Hypothalamus (tissue), 51 donors: ENCODE data around the gene ENOX1.
"Not testable (repeated sequence)": the region's sequence is repeated elsewhere in the genome, so short reads cannot be mapped to it uniquely, and the experiment has no call there.

Source experiments
- DNase-seq, 51 donors: peaks; one replicate each; lab custom pipeline; 2025; lab: John Stamatoyannopoulos, UW

The ENOX1 gene

DNA sequence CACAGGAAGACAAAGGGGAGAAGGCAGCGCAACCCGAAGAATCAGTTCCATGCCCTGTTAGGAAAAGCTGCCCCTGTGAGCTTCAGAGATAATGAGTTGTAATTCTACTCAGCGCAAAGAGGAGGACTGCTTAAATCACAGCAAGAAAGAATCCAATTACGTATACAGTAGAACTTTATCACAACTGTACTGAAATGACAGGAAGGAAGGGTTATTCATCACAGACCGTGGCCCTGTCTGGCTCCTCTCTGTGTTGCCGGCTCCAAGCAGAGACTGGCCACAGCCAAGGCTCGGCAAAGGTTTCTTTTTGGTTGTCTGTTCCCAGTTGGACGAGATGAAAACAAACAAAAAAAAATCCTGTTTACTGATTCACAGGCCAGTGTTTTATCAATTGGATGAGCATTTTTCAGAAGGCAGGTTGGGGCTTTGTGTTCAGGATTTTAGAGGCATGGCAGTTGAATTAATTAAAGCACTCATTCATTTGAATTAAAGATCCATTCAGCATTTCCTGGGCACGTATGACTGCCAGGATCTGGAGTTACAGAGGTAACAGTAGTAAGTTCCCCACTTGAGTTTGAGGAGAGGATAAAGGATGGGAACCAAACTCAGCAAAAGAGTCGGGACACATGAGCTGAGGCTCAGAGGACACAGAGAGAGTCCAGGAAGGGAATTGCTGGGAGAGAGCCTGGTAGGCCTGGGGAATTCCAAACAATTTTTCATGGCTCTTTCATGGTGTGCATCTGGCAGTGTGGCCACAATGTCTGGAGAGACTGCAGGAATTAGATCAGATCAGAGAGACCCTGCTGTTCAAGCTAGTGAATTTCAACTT lies 422.3 kb downstream of the ENOX1 start:
- DNase-seq = peak in 15 of 51 donors; percentile 8 to 63 (median 29)

DNA sequence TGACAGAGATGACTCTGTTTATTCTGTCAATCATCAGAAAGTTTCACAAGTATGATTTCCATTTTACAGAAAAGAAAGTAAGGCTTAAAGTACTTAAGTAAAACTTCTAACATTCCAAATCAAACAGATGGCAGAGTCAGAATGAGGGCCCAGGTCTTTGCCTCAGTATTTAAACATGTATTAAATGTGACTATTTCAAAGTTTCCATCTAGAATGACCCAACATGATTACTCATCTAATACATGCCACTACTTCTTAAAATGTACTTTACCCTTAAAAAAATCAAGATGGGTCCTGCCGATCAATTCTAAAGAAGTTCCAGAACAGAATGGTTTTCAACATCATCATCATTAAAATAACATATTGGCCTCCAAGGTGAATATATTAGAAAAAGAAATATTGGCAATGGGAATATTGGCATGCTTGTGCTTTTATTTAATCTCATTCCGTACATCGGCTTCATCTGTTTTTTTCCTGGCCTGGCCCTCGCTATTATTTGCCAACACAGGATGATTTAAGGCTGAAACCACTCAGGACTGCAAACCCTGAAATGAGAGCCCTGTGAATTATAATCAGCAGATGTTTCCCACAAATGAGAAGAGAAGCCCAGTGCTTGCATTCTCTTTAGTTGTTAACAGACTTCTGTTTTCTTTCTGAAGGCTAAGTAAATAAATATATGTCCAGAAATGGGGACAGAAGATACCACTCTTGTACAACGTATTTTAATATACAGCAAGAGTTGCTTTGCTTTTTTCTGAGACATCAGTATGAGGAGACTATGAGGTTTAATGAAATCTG lies 423.4 kb downstream of the ENOX1 start:
- no peak for DNase-seq

GRCh38 chr13:43362556-43362955 lies 424.2 kb downstream of the ENOX1 start:
- no peak for DNase-seq

DNA sequence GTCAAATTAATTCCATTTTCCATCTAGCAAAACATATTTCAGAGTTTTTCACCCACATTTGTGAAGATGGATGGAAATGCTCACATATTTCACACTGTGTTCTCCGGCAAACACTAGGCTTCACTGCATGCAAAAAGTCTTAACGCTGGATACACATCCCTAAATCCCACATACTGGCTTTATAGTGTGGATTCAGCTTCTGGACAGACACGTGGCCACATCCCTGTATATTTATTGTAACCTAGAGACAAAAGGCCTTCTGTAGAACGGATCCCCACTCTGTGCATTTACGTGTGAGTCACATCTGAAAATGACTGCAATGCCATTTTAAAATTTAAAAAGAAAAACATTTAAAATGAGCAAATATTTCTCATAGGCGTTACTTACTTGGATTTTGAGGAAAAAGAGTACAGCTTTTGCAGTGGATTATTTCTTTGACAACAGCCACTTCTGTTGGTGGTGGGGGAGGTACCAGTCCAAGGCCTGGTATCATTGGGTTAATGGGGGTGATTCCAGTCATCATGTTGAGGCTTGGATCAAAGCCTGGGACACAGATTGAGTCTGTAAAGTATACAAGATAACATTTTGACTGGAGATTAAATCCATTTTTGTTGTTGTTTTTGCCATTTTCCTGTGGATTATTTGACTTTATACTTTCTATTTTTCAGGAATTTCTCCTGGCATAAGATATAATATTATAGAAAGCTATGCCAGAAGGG lies 425.7 kb downstream of the ENOX1 start:
- peak in 1 of 51 donors; percentile 27 for DNase-seq

DNA sequence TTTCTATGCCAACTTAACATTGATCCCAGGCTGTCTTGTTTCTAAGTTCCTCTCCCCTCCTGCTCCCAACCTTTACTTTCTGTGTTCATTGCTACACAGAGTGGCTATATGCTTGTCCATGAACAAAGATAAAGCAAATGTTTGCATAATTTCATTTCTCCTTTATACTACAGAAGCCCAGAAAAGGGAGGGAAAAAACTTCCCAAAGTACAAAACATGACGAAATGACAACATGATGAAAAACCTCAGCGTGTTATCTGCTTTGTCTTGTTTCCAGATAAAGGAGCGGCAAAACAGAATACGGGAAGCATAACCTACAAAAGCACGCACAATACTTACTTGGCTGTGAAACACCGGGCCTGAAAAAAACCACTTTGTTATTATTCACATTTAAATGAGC lies 426.6 kb downstream of the ENOX1 start:
- no peak for DNase-seq

GRCh38 chr13:43359536-43359935 lies 427.2 kb downstream of the ENOX1 start:
- DNase-seq = no peak

DNA sequence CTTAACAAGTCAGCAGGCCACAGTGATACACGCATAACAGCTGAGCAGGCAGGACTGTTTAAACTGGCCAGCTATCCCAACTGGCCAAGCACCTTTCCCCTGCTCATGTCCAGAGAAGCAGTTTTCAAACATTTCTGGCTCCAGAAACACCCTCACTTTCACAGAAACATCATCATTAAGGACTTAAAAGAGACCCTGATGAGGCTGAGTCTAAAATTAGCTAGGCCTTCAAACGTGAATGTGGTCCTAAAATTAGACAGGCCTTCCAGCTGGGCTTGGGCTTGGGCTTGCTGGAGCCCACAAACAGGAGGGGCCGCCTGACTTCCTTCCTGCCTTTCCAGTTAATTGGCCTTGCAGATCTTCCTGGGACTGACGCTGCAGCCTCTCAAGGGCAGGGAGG lies 429.2 kb downstream of the ENOX1 start:
- DNase-seq = no peak

GRCh38 chr13:43356567-43356966 lies 430.2 kb downstream of the ENOX1 start:
- DNase-seq = no peak

DNA sequence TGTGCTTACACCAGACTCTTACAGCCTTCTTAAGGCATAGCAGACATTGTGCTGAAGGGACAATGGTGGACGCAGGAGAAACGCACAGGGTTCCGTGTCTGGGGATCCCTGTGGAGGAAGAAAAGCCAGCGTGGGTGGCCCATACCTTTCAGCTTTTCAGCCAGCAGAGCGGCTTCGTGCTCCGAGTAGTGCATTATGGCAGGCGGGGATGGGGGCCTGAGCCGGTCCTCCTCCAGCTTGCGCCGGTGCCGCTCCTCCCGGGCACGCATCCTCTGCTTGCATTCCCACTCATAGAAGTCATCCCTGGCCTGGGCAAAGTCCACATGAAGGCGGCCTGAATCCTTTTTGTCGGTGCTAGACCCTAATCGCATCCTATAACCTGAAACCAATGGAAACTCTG lies 431.0 kb downstream of the ENOX1 start:
- DNase-seq = no peak

DNA sequence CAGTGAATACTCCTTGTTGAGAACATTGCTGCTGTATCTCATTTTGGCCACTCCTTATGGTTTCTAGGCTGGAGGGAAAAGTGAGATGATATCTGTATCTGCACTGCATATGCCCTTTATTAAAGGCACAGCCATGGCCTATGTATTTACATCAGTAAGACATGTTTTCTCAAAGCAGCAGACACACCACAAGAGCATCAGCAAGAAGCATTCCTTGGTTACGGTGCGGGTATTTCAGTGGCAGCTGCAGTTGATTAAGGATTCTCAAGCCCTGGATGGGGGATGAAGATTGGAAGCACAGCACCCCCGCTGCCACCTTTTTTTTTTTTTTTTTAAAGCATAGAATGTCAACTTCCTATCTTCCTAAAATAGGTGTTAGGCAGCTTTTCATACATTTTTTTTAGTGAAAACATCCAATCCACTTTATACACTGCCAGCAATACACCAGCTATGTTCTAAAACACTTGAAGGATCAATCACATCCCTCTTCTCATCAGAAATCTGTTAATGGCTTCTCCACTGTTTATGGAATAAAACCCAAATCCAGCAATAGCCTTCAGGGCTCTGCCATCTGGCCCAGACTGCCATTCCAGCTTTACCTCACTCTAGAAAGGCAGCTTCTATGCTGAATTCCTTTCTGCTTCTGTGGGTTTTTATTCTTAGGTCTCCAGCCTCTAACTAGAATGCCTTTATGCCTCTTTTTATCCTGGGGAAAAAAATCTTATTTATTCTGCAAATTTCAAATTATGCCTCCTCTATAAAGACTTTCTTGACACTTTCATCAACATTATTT lies 432.4 kb downstream of the ENOX1 start:
- no peak for DNase-seq

DNA sequence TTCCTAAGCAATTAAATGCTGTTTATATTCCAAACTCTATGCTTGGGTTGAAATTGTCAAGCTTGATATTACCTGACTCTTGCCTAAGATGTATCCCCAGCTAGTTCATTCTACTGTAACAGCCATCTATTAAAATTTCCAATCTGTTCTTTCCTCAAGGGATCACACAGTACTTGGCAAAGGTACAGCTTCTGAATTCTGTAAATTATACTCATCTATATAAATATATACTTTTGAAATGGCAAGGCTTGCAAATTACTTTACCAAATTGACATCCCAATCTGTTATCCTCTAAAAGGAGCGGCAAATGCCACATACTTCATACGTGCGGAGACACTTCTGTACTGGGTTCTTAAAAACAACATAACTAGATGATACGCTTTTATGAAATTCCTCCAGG lies 433.1 kb downstream of the ENOX1 start:
- no peak for DNase-seq

GRCh38 chr13:43351612-43352011 lies 435.2 kb downstream of the ENOX1 start:
- not testable (repeated sequence) for DNase-seq

DNA sequence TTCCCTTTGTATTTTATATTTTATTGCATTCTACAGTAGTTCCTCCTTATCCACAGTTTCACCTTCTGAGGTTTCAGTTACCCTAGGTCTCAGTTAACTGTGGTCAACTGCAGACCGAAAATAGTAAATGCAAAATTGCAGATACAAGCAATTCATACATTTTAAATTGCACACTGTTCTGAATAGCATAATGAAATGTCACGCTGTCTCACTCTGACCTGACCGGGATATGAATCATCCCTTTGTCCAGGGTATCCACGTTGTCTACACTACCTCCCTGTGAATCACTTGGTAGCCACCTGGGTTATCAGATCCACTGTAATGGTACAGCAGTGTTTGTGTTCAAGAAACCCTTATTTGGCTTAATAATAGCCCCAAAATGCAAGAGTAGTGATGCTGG lies 438.4 kb downstream of the ENOX1 start:
- DNase-seq = no peak

- no peak for DNase-seq
Measured at GRCh38 chr13:43347877-43348276, 438.9 kb downstream of the ENOX1 start.

DNA sequence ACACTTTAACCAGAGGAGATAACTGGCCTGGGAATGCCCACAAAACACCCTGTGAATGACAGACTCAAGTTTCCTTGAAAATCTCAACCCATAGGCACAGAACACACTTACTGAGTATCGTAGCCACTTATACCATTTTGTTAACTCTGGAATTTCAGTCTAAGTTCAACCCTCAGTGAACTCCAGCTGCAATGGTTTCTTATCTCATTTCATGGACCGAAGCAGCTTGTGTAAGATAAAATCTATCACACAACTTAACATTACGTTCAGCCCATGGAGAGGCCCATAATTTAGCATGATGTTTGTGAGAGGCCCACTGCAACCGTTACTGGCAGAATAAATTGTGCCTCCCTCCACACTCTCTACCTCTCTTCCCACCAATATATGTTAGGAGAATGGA lies 440.3 kb downstream of the ENOX1 start:
- no peak for DNase-seq

- DNase-seq = no peak
Measured at GRCh38 chr13:43343645-43344044, 443.1 kb downstream of the ENOX1 start.

DNA sequence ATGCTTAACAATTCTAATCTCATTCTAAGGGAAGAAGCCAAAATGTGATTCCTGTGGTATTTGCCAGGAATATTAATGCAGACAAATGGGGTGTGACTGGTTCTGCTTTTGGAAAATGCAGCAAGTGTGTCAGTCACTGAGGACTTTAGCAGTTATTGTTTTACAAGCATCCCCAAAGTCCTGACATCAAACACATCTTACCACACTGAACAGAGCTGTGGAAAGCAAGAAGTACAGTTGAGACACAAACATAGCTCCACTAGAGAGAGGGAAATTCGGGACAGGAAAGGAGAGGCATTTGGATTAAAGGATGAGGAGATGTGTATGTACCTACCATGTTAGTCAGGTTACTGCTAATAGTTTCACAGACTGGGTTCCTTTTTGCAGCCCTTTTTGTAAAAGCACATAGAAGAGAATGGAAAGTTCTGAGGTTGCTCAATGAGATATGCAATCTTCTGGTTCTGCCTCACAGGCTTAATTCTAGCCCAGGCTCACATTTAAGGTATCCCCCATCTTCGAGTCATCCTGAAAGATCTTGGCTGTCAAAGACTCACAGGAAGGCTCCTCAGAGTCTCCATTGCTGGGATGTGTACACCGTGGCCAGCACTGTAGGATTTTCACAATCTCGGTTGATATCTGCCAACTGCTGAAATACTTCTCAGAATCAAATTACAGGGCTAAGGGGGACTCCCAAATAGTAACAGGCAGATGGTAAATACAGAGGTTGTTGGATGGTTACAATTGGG lies 446.8 kb downstream of the ENOX1 start:
- no peak for DNase-seq

GRCh38 chr13:43339145-43339804 lies 447.5 kb downstream of the ENOX1 start:
- DNase-seq = no peak

- DNase-seq = no peak
Measured at GRCh38 chr13:43335764-43336163, 451.0 kb downstream of the ENOX1 start.
